ENCODE measurements around the gene ALKBH6.

Gene ALKBH6

GRCh38 chr19:36030264-36031148, 16.5 kb upstream of the ALKBH6 start:
- DNase-seq, result no peak

- DNase-seq, result no peak
Measured at GRCh38 chr19:36028313-36029041, 14.5 kb upstream of the ALKBH6 start.

GRCh38 chr19:36027696-36028095, 13.7 kb upstream of the ALKBH6 start:
- DNase-seq, result no peak

- DNase-seq, result no peak
Measured at GRCh38 chr19:36026091-36026876, 12.3 kb upstream of the ALKBH6 start.

GRCh38 chr19:36025541-36025940, 11.5 kb upstream of the ALKBH6 start:
- no peak for DNase-seq

DNA sequence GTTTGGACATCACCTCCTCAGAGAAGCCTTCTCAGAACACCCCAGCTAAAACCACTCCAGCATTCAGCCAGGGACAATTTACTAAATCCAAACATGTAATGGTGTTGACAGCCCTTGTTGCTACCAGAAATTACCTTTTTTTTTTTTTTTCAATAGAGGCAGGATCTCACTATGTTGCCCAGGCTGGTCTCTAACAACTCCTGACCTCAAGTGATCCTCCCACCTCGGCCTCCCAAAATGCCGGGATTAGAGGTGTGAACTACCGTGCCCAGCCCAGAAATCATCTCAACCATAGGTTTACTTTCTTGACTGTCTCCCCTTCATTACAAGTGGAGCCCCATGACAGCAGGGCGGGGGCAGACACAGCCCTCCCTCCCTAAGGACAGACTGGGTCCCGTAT, 9.4 kb upstream of the ALKBH6 start:
- DNase-seq, result no peak

DNA sequence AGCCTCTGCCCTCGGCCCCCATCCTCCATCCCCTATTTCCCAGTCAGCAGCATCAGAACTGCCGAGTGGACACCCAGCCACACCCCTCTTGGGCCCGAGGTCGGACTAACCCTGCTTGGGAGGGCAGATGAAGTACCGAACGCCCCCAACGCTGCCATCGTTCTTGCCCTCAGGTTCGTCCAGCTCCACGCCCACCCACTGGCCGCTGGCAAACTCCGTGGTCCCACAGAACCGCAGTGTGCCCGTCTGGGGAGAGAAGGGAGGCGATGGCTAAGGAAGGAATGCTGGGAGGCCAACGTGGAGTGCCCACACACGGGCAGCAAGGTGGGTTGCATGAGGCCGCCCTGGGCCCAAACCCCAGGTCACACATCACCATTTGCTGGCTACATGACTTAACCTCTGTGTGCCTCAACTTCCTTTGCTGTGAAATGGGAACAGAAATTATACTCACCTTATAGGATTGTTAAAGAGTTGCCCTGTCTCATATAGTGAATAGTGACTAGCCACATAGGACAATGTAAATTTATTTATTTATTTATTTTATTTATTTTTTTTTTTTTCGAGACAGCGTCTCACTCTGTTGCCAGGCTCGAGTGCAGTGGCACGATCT, 5.2 kb upstream of the ALKBH6 start:
- no peak for DNase-seq

- no peak for DNase-seq
Measured at GRCh38 chr19:36013280-36014011, 567 bp downstream of the ALKBH6 start.

DNA sequence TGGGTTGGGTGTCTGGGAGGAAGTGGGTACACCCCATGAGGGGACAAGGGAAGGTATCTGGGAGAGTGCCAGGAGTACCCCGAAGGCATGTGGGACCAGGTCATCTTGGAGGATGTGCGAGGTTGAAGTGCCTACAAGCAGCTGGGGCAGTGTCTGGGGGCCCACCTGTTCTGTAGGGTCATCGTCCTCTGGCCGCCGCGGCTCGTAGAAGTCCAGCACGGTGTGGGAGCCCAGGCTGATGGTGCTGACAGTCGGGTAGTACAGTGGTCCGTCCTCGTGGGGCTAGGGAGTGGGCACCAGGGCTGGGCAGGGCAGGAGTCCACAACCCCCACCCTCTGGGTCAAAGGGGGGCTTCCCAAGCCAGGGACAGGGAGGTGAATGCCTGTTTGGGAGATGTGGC, 3.6 kb downstream of the ALKBH6 start:
- DNase-seq, result no peak

DNA sequence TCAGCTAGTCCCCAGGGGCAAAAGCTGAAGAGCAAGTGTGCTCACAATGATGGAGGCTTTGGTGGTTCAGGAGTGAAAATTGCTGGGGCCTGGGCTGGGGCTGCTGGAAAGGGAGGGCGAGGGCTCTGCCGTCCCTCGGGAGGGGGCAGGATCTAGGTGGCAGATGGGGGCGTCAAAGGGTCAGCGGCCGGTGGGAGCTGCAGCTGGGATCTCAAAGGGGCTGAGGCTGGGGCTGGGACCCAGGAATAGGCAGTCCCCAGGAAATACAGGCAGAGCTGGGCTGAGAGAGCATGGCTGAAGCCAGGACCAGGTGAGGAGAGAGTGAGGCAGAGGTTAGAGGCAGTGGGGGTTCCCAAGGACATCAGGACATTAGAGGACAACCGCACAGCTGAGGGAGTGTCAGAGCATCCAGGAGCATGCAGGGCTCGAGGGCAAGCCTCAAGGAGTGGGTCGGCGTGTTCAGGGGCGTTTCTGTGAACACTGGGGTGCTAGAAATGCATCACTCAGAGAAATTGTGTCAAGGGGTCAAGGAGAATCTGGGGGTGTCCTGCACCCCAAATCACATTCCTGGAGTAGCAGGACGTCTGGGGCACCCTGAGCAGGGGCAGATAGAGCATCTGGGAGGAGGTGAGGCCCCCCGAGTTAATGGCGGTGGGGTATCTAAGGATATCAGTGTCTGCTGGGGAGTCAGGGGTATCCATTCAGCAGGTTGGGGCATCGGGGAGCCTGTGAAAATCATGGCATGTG, 4.2 kb downstream of the ALKBH6 start:
- DNase-seq, result no peak

GRCh38 chr19:36009220-36009619, 4.8 kb downstream of the ALKBH6 start:
- no peak for DNase-seq

DNA sequence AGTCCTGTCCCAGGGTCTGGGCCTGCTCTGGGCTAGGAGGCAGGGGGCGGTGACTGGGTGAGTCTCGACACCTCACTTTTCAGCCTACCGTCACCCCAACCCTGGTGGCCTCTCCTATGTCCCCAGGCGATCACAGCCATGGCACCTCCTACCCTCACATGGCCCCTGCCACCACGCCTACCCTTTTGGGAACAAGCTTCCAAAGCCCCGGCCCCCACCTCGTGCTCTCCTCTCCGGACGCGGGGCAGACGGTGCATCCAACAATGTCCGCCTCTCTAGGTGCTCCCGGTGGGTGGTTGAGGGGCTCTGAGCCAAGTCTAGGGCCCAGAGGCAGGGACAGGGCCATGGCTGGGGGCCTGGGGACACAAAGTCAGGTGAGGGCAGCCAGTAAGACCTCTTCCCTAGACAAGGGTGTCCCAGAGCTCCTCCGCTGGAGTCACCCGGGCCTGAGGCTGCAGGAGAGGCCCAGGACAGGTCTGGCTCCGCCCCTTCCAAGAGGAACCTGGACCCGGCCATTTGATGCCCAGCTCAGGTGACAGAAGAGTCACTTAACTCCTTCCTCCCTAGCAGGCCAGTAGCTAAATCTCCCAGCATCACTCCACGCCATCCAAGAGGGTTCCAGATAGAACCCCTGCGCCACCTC, 5.6 kb downstream of the ALKBH6 start, which contains the start of gene SYNE4:
TSS of gene SYNE4 (minus strand) at position 478 of the 643 bp plus-strand sequence. CDS start at position 346, 132 bp downstream.
- DNase-seq, result no peak

DNA sequence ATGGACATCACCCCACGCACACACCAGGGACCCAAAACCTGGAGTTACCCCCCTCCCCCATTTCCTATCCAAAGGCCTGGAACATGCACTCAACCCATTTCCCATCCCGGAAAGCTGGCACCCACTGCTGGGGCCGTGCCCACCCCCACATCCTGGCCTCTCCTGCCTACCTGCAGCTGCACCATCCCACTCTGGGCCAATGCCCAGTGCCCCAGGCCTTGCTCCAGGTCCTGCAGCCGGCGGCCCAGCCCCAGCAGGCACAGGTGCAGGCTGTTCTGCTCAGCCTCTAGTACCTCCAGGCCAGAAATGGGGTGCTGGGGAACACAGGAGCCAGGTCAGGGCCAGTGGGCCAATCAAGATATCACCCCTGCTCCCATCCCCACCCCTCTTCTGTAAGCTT, 7.1 kb downstream of the ALKBH6 start:
- DNase-seq, result no peak

DNA sequence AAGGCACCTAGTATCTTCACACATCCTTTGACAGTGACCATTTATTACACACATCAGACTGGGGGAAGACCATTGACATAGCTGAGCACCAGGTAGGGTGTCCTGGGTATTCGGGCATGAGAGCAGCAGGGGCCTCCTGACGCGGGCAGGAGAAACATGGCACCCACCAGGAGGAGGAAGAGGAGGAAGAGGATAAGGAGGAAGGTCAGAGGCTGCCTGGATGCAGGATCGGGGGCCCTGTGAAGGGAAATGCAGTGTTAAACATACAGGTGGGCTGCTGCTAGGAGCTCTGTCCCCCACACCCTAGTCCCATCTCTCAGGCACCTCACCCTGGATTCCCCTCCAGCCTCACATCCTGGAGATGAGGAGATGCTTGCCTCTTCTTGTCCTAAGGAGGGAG, 10.7 kb downstream of the ALKBH6 start:
- no peak for DNase-seq

GRCh38 chr19:36001605-36002004, 12.4 kb downstream of the ALKBH6 start:
- no peak for DNase-seq

GRCh38 chr19:35996777-35997176, 17.2 kb downstream of the ALKBH6 start:
- no peak for DNase-seq

GRCh38 chr19:35995048-35995993, 18.7 kb downstream of the ALKBH6 start, which contains the start of gene SDHAF1:
TSS of gene SDHAF1 (plus strand) at chr19:35995188. CDS start at chr19:35995275, 87 bp downstream.
- DNase-seq, result peak; percentile 84 to 92

- no peak for DNase-seq
Measured at GRCh38 chr19:35993923-35994598, 20.0 kb downstream of the ALKBH6 start.
